Esophagus squamous epithelium (tissue), 5 donors: ENCODE results near the gene DNER. TPM values are rescaled to one million over a fixed set of nuclear protein-coding genes. Genes with fewer than 3 reads are reported as not detected.

Experiments
- DNase-seq: peaks from one replicate; lab custom pipeline; 2025; lab: John Stamatoyannopoulos, UW
- H3K27ac ChIP-seq, 4 donors: fragments of 200-600 bp; sonication (generic); one replicate each; pipeline ENCODE4 v1.5.1; 2016 to 2019; ENCODE audit warnings: mild to moderate bottlenecking in 1 of 4
- H3K27me3 ChIP-seq, 4 donors: fragments of 200-600 bp; sonication (generic); 1 replicate in 3 of 4; 2 replicates in 1 of 4; pipeline versions ENCODE4 v1.5.1 to v1.6.0; 2017 to 2021; ENCODE audit warnings: antibody characterized with exemption in 1 of 4
- H3K36me3 ChIP-seq, 3 donors: fragments of 200-600 bp; sonication (generic); one replicate each; pipeline ENCODE4 v1.5.1; 2016 to 2019
- H3K4me1 ChIP-seq, 3 donors: fragments of 200-600 bp; sonication (generic); one replicate each; pipeline ENCODE4 v1.5.1; 2017 to 2019
- H3K4me3 ChIP-seq, 4 donors: fragments of 200-600 bp; sonication (generic); 1 replicate in 3 of 4; 2 replicates in 1 of 4; pipeline ENCODE4 v1.5.1; 2016 to 2019; ENCODE audit warnings: mild to moderate bottlenecking in 2 of 4, moderate library complexity in 1 of 4
- H3K9me3 ChIP-seq, 3 donors: fragments of 200-600 bp; sonication (generic); one replicate each; pipeline ENCODE4 v1.5.1; 2016 to 2019
- POLR2A ChIP-seq, 4 donors: fragments of 450-650 bp; IDR thresholded peaks; one replicate each; pipeline ENCODE4 v1.6.1; 2017; ENCODE audit warnings: antibody characterized with exemption in 4 of 4, mild to moderate bottlenecking in 4 of 4, moderate library complexity in 3 of 4
- WGBS, 2 donors: methylation state at CpG; one replicate each; pipeline ENCODE4 v1.1.5; 2018; 5-methylcytosine and 5-hydroxymethylcytosine counted together
- intact Hi-C: fragments of 100-400 bp; cut with DNase I; formaldehyde crosslinking; loops from one replicate; pipeline ENCODE4 v1.15.0; 2022
- small RNA-seq, 4 donors: library from RNA; depleted of rRNA; stranded (forward); fragments of <200 nt; gene quantifications; one replicate each; pipeline ENCODE3, GENCODE V24; 2016
- total RNA-seq, 4 donors: library from RNA; depleted of rRNA; stranded (reverse); fragments of >200 nt; gene quantifications; one replicate each; pipeline ENCODE4 v1.1.0, GENCODE V29; 2016
- TF ChIP-seq, protein P1 (sequence below), 6 experiments: fragments of 450-650 bp in 4 of 6; fragments of 200-600 bp in 2 of 6; sonication (generic) in 2 of 6; IDR thresholded peaks; one replicate each; pipeline ENCODE4 v1.5.1; 2016 to 2019; ENCODE audit warnings: antibody characterized with exemption in 6 of 6, mild to moderate bottlenecking in 4 of 6, moderate library complexity in 4 of 6
- donor health status: DM: yes; HTN: yes; CAD: no.

The DNER gene
- total RNA-seq, 4 donors from 2014 or later = 0.27 to 2.5 (median 0.91) TPM

DNA sequence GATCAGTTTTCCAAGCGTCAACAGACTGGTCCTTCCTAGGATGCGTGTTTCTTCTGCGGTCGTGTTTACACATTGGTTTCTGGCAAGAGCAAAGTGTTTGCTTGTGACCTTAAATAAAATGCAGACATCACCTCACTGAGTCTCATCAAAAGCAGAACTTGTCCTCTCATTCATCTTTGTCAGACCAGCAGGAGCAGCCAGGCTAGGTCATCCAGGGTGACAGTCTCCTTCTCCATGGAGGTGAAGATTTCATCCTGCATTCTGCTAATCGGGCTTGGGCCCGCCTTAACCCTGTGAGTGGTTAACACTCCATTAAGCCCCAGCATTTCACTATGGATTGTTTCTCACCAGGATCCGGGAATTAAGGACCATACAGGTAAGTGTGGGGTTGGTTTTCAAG, 379.0 kb downstream of the DNER start:
- intact Hi-C loops = no loop called here

DNA sequence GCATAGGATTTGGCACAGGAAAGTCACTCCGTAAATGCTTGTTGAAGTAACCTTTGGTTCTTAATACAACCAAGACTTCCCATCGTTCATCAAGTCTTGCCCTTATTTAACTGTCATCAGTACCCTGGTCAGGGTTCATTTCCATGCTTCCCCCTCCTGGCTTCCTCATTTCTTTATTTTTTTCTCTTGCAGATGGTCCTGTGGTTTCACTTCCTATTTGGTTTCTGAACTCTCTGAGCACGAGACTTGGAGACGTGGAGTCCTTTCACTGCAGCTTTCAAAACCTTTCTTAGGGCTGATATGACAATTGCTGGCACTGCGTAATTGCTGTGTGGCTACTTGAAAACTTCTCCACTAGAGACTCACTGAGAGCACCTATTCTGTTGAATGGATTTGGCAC, 383.4 kb downstream of the DNER start:
- 51 to 68% methylated on average over 5 of the region's 5 CpGs for WGBS, 2 donors
- intact Hi-C loops = no loop called here
- DNase-seq = no peak
- H3K4me3 ChIP-seq = no peak overlapping the region
- H3K4me1 ChIP-seq = no peaks in the 10 kb centered on the region
- no peak overlapping the region for H3K27ac ChIP-seq
- TF ChIP-seq, protein P1, sequence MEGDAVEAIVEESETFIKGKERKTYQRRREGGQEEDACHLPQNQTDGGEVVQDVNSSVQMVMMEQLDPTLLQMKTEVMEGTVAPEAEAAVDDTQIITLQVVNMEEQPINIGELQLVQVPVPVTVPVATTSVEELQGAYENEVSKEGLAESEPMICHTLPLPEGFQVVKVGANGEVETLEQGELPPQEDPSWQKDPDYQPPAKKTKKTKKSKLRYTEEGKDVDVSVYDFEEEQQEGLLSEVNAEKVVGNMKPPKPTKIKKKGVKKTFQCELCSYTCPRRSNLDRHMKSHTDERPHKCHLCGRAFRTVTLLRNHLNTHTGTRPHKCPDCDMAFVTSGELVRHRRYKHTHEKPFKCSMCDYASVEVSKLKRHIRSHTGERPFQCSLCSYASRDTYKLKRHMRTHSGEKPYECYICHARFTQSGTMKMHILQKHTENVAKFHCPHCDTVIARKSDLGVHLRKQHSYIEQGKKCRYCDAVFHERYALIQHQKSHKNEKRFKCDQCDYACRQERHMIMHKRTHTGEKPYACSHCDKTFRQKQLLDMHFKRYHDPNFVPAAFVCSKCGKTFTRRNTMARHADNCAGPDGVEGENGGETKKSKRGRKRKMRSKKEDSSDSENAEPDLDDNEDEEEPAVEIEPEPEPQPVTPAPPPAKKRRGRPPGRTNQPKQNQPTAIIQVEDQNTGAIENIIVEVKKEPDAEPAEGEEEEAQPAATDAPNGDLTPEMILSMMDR (IDR thresholded peaks at IDR 0.05) = no peak
- TF ChIP-seq POLR2A (IDR thresholded peaks at IDR 0.05) = no peak
- H3K9me3 ChIP-seq = no peaks in the 10 kb centered on the region
- H3K27me3 ChIP-seq = peaks cover 0 to 57% (median 0%) of the 10 kb centered on the region in 4 donors
- no peaks in the 10 kb centered on the region for H3K36me3 ChIP-seq

More for the DNA sequence above, 379.0 kb downstream of the DNER start:
- H3K27ac ChIP-seq = no peak overlapping the region
- H3K36me3 ChIP-seq = no peaks in the 10 kb centered on the region
- H3K4me3 ChIP-seq = no peak overlapping the region
- TF ChIP-seq, protein P1 (IDR thresholded peaks at IDR 0.05) = no peak
- no peak for TF ChIP-seq POLR2A (IDR thresholded peaks at IDR 0.05)
- 77 to 79% methylated on average over 7 of the region's 7 CpGs for WGBS, 2 donors
- no peaks in the 10 kb centered on the region for H3K4me1 ChIP-seq
- H3K9me3 ChIP-seq = no peaks in the 10 kb centered on the region
- H3K27me3 ChIP-seq = peaks cover 0 to 90% (median 0%) of the 10 kb centered on the region in 4 donors
- no peak for DNase-seq

DNA sequence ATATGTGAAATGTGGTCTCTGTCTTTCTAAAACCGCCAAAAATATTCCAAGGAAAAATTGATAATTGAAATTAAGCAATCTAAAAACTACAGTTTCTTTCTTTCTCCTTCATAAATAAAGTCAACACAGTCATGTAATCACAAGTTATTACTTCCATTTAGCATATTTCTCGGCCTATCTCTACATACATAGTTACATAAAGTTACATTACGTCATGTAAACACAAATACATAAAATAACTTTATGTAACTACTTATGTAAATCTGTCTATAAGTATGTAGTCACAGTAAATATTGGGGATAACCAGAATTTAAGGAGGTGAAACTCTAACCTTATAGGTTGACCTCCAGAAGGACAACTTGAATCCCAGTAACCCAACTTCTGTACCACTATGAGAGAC, 394.8 kb downstream of the DNER start:
- no peak for TF ChIP-seq POLR2A (IDR thresholded peaks at IDR 0.05)
- TF ChIP-seq, protein P1 (IDR thresholded peaks at IDR 0.05) = no peak
- Histone ChIP-seq H3K36me3 (no peaks in the 10 kb centered on the region), H3K4me1 (no peaks in the 10 kb centered on the region), H3K9me3 (no peaks in the 10 kb centered on the region), H3K4me3 (no peak overlapping the region), H3K27ac (no peak overlapping the region), H3K27me3 (no peaks in the 10 kb centered on the region)
- WGBS, 2 donors = 88 to 90% methylated on average over 3 of the region's 3 CpGs
- no peak for DNase-seq
- intact Hi-C loops = no loop called here

DNA sequence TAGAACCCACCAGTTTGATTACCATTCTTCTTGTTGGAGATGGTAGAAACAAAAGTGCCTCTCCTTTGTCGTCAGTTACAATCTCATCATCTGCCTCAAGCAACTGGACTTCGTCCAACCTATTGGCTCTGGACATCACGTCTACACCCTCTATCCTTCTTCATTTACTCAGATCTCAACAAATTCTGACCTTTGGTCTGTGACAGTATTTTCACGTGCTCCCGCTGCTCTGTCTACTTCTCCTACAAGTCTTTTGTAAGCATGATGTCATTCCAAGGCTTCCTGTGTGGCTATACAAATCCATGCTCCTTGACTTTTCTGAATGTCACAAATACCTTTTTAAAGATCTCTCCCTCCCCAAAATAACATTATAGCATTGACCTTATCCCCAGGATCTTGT, 400.2 kb downstream of the DNER start:
- no peak for DNase-seq
- 61 to 67% methylated on average over 5 of the region's 5 CpGs for WGBS, 2 donors
- Histone ChIP-seq H3K27ac (peak overlapping the region in 2 of 4 donors; percentile 6 to 33), H3K36me3 (no peaks in the 10 kb centered on the region), H3K4me3 (no peak overlapping the region), H3K9me3 (no peaks in the 10 kb centered on the region), H3K4me1 (no peaks in the 10 kb centered on the region), H3K27me3 (peaks cover 0 to 7% (median 0%) of the 10 kb centered on the region in 4 donors)
- no peak for TF ChIP-seq POLR2A (IDR thresholded peaks at IDR 0.05)
- TF ChIP-seq, protein P1 (IDR thresholded peaks at IDR 0.05) = no peak
- intact Hi-C loops = no loop called here

DNA sequence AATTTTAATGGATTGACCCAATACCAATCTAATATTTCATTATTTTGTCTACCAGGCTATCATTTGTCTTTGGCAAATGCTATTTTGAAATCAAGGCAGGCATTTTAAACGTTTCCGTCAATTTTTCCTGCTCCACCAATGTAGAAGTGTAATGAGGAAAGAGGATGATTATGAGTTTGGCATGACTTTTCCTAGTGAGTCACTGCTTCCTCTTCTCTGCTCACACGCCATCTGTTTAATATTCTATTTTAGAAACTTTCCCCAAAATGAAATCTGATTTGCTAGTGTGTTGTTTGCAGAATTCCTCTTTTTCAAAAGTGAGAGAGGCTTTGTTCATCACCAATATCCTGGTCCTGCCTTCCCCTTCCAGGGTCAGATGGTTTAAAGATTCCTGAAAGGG, 400.8 kb downstream of the DNER start:
- Histone ChIP-seq H3K27me3 (peaks cover 0 to 7% (median 0%) of the 10 kb centered on the region in 4 donors), H3K9me3 (no peaks in the 10 kb centered on the region), H3K4me1 (no peaks in the 10 kb centered on the region), H3K4me3 (no peak overlapping the region), H3K27ac (peak overlapping the region in 3 of 4 donors; percentile 32 to 47 (median 33)), H3K36me3 (no peaks in the 10 kb centered on the region)
- no peak for DNase-seq
- WGBS, 2 donors = 21 to 39% methylated on average over 3 of the region's 3 CpGs
- TF ChIP-seq POLR2A (IDR thresholded peaks at IDR 0.05) = no peak
- TF ChIP-seq, protein P1 (IDR thresholded peaks at IDR 0.05) = no peak
- intact Hi-C loops = no loop called here

Small RNAs within 50 kb of the gene (small RNA-seq; reads per million reads assigned to genes)
- gene RNU7-9P = 0 reads per million in 4 donors

Other genes starting within 250 kb of the DNER start
- gene TRIP12, start 207.5 kb upstream of the DNER start, total RNA-seq = 100 to 1,000 TPM in 2 of 4 donors, 10 to 100 TPM in 2; 84.8 to 174 (median 125) TPM
- gene FBXO36, start 207.9 kb upstream of the DNER start, total RNA-seq = 1 to 10 TPM in 3 of 4 donors, under 1 TPM in 1; 0.79 to 2.7 (median 1.3) TPM